COLO668 (cell line): Measurements from ENCODE around the gene DMC1.
"Not testable (repeated sequence)": the region's sequence is repeated elsewhere in the genome, so short reads cannot be mapped to it uniquely, and the experiment has no call there.

Source experiments
- DNase-seq: peaks from one replicate; lab custom pipeline; 2025; ENCODE audit not compliant: unreplicated experiment; lab: John Stamatoyannopoulos, UW

The DMC1 gene

GRCh38 chr22:38569972-38570778 is at the start of gene DMC1:
DMC1 (minus strand) TSS chr22:38570183; CDS start chr22:38568256, 1,927 bp downstream.
- peak; percentile 88 for DNase-seq

- no peak for DNase-seq
Measured at GRCh38 chr22:38618682-38619081, 48.7 kb upstream of the DMC1 start.

- no peak for DNase-seq
Measured at GRCh38 chr22:38618258-38618657, 48.3 kb upstream of the DMC1 start.

GRCh38 chr22:38615064-38615405 is 45.1 kb upstream of the DMC1 start:
- not testable (repeated sequence) for DNase-seq

- no peak for DNase-seq
Measured at GRCh38 chr22:38614332-38615063, 44.5 kb upstream of the DMC1 start.

GRCh38 chr22:38613588-38613987 is 43.6 kb upstream of the DMC1 start:
- no peak for DNase-seq

- DNase-seq: no peak
Measured at GRCh38 chr22:38612217-38613006, 42.4 kb upstream of the DMC1 start.

GRCh38 chr22:38611559-38611958 is 41.6 kb upstream of the DMC1 start:
- DNase-seq: no peak

- DNase-seq: no peak
Measured at GRCh38 chr22:38610234-38610633, 40.3 kb upstream of the DMC1 start.

- no peak for DNase-seq
Measured at GRCh38 chr22:38608992-38609750, 39.2 kb upstream of the DMC1 start.

GRCh38 chr22:38607680-38608079 is 37.7 kb upstream of the DMC1 start:
- no peak for DNase-seq

- no peak for DNase-seq
Measured at GRCh38 chr22:38602166-38602565, 32.2 kb upstream of the DMC1 start.

GRCh38 chr22:38601221-38601764 is 31.3 kb upstream of the DMC1 start:
- no peak for DNase-seq

- DNase-seq: no peak
Measured at GRCh38 chr22:38599466-38599865, 29.5 kb upstream of the DMC1 start.

- DNase-seq: not testable (repeated sequence)
Measured at GRCh38 chr22:38582923-38583322, 12.9 kb upstream of the DMC1 start.

- DNase-seq: no peak
Measured at GRCh38 chr22:38578505-38578904, 8.5 kb upstream of the DMC1 start.

- DNase-seq: peak; percentile 22
Measured at GRCh38 chr22:38572065-38572464, 2.1 kb upstream of the DMC1 start.

GRCh38 chr22:38570779-38571364 is 889 bp upstream of the DMC1 start:
- peak; percentile 22 for DNase-seq

GRCh38 chr22:38569181-38569971 is 607 bp downstream of the DMC1 start:
- no peak for DNase-seq
